A549 (cell line): ENCODE measurements around the gene TCEANC2. TPM values are rescaled to one million over a fixed set of nuclear protein-coding genes. Genes with fewer than 3 reads are reported as not detected.

Experiments
- ATAC-seq, 2 experiments: fragments of 200-7000 bp in 1 of 2; fragments of >200 bp in 1 of 2; cut with Nextera tagmentation in 1 of 2; cut with Tn5 transposase in 1 of 2; 3 replicates each; pipeline versions ENCODE4 v1.8.0 to v1.9.1; 2018 to 2020; ENCODE audit warnings: mild to moderate bottlenecking in 1 of 2, moderate library complexity in 1 of 2
- CTCF ChIA-PET: fragments of 300-600 bp; sonication (Branson Sonifier 250); formaldehyde crosslinking; extraction: SDS; loops from one replicate; lab custom pipeline; 2021; ENCODE audit warnings: antibody characterized with exemption, inconsistent platforms; lab: Yijun Ruan, JAX
- POLR2A ChIA-PET: fragments of 350-600 bp; formaldehyde crosslinking; extraction: SDS; loops from one replicate; lab custom pipeline; 2021; ENCODE audit warnings: antibody characterized with exemption, inconsistent platforms; lab: Yijun Ruan, JAX
- DNase-seq, 2 experiments: peaks; one replicate each; pipeline versions ENCODE4 v3.0.0 to v3.0.0-alpha.2; 2011 to 2016; ENCODE audit warnings: low read depth in 1 of 2, low spot score in 1 of 2
- FAIRE-seq: peaks from 2 replicates; lab custom pipeline; 2011; peaks lifted over from hg19 to GRCh38; lab: Jason Lieb, UNC
- H3K27ac ChIP-seq, 2 experiments: fragments of >200 bp; sonication (Bioruptor Twin); formaldehyde crosslinking; 3 replicates each; pipeline ENCODE4 v1.5.1; 2016 to 2017
- H3K4me1 ChIP-seq: fragments of >200 bp; sonication (Bioruptor Twin); formaldehyde crosslinking; 3 replicates; pipeline ENCODE4 v1.6.1; 2016
- H3K4me2 ChIP-seq: fragments of >200 bp; sonication (Bioruptor Twin); formaldehyde crosslinking; 3 replicates; pipeline ENCODE4 v1.6.1; 2016
- H3K4me3 ChIP-seq: fragments of >200 bp; sonication (Bioruptor Twin); formaldehyde crosslinking; 3 replicates; pipeline ENCODE4 v1.5.1; 2016
- H3K9me3 ChIP-seq: fragments of >200 bp; sonication (Bioruptor Twin); formaldehyde crosslinking; 3 replicates; pipeline ENCODE4 v1.6.1; 2016
- BCL3 ChIP-seq: fragments of >200 bp; sonication (Bioruptor Twin); formaldehyde crosslinking; IDR thresholded peaks from 3 replicates; pipeline ENCODE4 v1.6.1; 2016
- BHLHE40 ChIP-seq: IDR thresholded peaks from 2 replicates; pipeline ENCODE4 v1.6.1; 2012; ENCODE audit warnings: low read depth, low read length, inconsistent platforms
- CBX8 ChIP-seq: fragments of 200-600 bp; sonication (generic); IDR thresholded peaks from 2 replicates; pipeline ENCODE4 v1.6.1; 2016
- CHD2 ChIP-seq: fragments of 150-350 bp; IDR thresholded peaks from 2 replicates; pipeline ENCODE4 v1.6.1; 2014; ENCODE audit warnings: low read length; ENCODE audit not compliant: partially characterized antibody
- EP300 ChIP-seq, 2 experiments: fragments of >200 bp; sonication (Bioruptor Twin); formaldehyde crosslinking; IDR thresholded peaks; 2 replicates in 1 of 2; 3 replicates in 1 of 2; pipeline ENCODE4 v1.6.1; 2016 to 2017
- HMGXB4 ChIP-seq: fragments of 250-450 bp; sonication (Bioruptor Pico); IDR thresholded peaks from 2 replicates; pipeline ENCODE4 v1.5.0; 2021; ENCODE audit warnings: mild to moderate bottlenecking, moderate library complexity, borderline replicate concordance
- HOXA7 ChIP-seq: fragments of 250-450 bp; sonication (Bioruptor Pico); IDR thresholded peaks from 2 replicates; pipeline ENCODE4 v1.5.0; 2020; ENCODE audit warnings: mild to moderate bottlenecking, moderate library complexity
- JUN ChIP-seq, 2 experiments: fragments of >200 bp; sonication (Bioruptor Twin); formaldehyde crosslinking; IDR thresholded peaks; 2 replicates in 1 of 2; 3 replicates in 1 of 2; pipeline ENCODE4 v1.6.1; 2016 to 2017
- KDM1A ChIP-seq: fragments of 200-600 bp; sonication (generic); IDR thresholded peaks from 2 replicates; pipeline ENCODE4 v1.6.1; 2016; ENCODE audit warnings: low read depth, mild to moderate bottlenecking
- KDM5A ChIP-seq: fragments of 200-600 bp; sonication (generic); IDR thresholded peaks from 2 replicates; pipeline ENCODE4 v1.6.1; 2016; ENCODE audit warnings: antibody characterized with exemption, mild to moderate bottlenecking
- MAZ ChIP-seq: fragments of 150-350 bp; IDR thresholded peaks from 2 replicates; pipeline ENCODE4 v1.6.1; 2014; ENCODE audit warnings: antibody characterized with exemption, low read depth, low read length, borderline replicate concordance
- NFE2L2 ChIP-seq: fragments of 150-350 bp; conservative IDR thresholded peaks from 2 replicates; pipeline ENCODE4 v1.6.1; 2014; ENCODE audit warnings: low read length
- PHF8 ChIP-seq: fragments of 200-600 bp; sonication (generic); IDR thresholded peaks from 2 replicates; pipeline ENCODE4 v1.6.1; 2016; ENCODE audit warnings: low read depth, mild to moderate bottlenecking, antibody characterized with exemption, moderate library complexity, borderline replicate concordance
- RAD21 ChIP-seq, 2 experiments: fragments of >200 bp in 1 of 2; sonication (Bioruptor Twin) in 1 of 2; formaldehyde crosslinking in 1 of 2; IDR thresholded peaks in 1 of 2; conservative IDR thresholded peaks in 1 of 2; 2 replicates in 1 of 2; 3 replicates in 1 of 2; pipeline ENCODE4 v1.6.1; 2012 to 2018; ENCODE audit warnings: inconsistent platforms in 1 of 2
- REST ChIP-seq: fragments of 200-600 bp; sonication (generic); IDR thresholded peaks from 2 replicates; pipeline ENCODE4 v1.6.1; 2016; ENCODE audit warnings: antibody characterized with exemption, mild to moderate bottlenecking, moderate library complexity
- RNF2 ChIP-seq: fragments of 200-600 bp; sonication (generic); IDR thresholded peaks from 2 replicates; pipeline ENCODE4 v1.6.1; 2016; ENCODE audit warnings: low read depth, mild to moderate bottlenecking, antibody characterized with exemption, moderate library complexity, borderline replicate concordance
- SMC3 ChIP-seq: fragments of >200 bp; sonication (Bioruptor Twin); formaldehyde crosslinking; IDR thresholded peaks from 3 replicates; pipeline ENCODE4 v1.6.1; 2018; ENCODE audit warnings: inconsistent platforms
- ZC3H11A ChIP-seq: fragments of 450-650 bp; IDR thresholded peaks from 2 replicates; pipeline ENCODE4 v1.6.1; 2014; ENCODE audit warnings: antibody characterized with exemption, mild to moderate bottlenecking
- WGBS: methylation state at CpG from one replicate; pipeline ENCODE4 v1.1.6; 2017; ENCODE audit errors: missing lambda C conversion rate; 5-methylcytosine and 5-hydroxymethylcytosine counted together
- polyA plus RNA-seq, 4 experiments: library from polyadenylated mRNA; depleted of rRNA in 3 of 4; stranded (reverse); fragments of >200 nt; fragmentation: RNase III in 1 of 4; extraction: RNeasy Plus Mini Kit Qiagen cat#74134 plus additional on column Dnase treatment in 1 of 4; gene quantifications; 2 replicates in 3 of 4; 3 replicates in 1 of 4; pipeline ENCODE4 v1.2.3, GENCODE V29; 2011 to 2017

The TCEANC2 gene
- polyA plus RNA-seq, 2 of the 4 experiments (the other 2 are of a cell fraction), result 1.9 to 3.4 TPM

GRCh38 chr1:54124906-54125305 is 71.5 kb downstream of the TCEANC2 start:
- no peak for FAIRE-seq
- Histone ChIP-seq H3K4me3 (no peak overlapping the region), H3K4me2 (no peak overlapping the region), H3K9me3 (no peaks in the 10 kb centered on the region)
- CTCF ChIA-PET, result interaction anchor here (1.2 to 4.1 kb wide), 5 partner anchors 10 to 364 kb away, joined by 3 to 36 read pairs (median 3); no protein-coding TSS in a partner anchor
- ATAC-seq, result no peak
- no peak for TF ChIP-seq BHLHE40
- TF ChIP-seq KDM5A, result no peak
- TF ChIP-seq PHF8, result no peak
- TF ChIP-seq HOXA7 (CRISPR knock-in tag), result no peak
- TF ChIP-seq MAZ, result no peak
- no peak for TF ChIP-seq KDM1A
- TF ChIP-seq CBX8, result no peak
- TF ChIP-seq JUN (IDR thresholded peaks at IDR 0.05), result no peak
- TF ChIP-seq REST, result no peak
- TF ChIP-seq ZC3H11A, result no peak
- no peak for TF ChIP-seq CHD2
- TF ChIP-seq HMGXB4 (CRISPR knock-in tag), result no peak
- TF ChIP-seq NFE2L2, result no peak
- TF ChIP-seq RNF2, result no peak
- no peak for TF ChIP-seq EP300 (IDR thresholded peaks at IDR 0.05)
- TF ChIP-seq BCL3, result no peak
- TF ChIP-seq, all 56 proteins: peak for 0
- Histone ChIP-seq H3K27ac (no peak overlapping the region), H3K4me1 (peaks cover 7% of the 10 kb centered on the region; the same call in 2 of the 3 replicates)
- 81% methylated on average over 7 of the region's 7 CpGs for WGBS
- POLR2A ChIA-PET, result no interaction called here
- DNase-seq, result no peak

GRCh38 chr1:54125386-54126070 is 72.1 kb downstream of the TCEANC2 start:
- H3K4me2 ChIP-seq, result no peak overlapping the region
- peaks cover 7% of the 10 kb centered on the region; the same call in 2 of the 3 replicates for H3K4me1 ChIP-seq
- ChIA-PET POLR2A (no interaction called here), CTCF (interaction anchor here (1.2 to 1.6 kb wide), 3 partner anchors 9 to 56 kb away, joined by 3 read pairs; no protein-coding TSS in a partner anchor)
- ATAC-seq (peak in 1 of 2 experiments; percentile 23; a peak in 2 of 6 replicates), DNase-seq (peak in 1 of 2 experiments; percentile 29), FAIRE-seq (no peak)
- WGBS, result 90% methylated on average over 5 of the region's 8 CpGs
- H3K9me3 ChIP-seq, result no peaks in the 10 kb centered on the region
- TF ChIP-seq JUN (IDR thresholded peaks at IDR 0.05) (no peak), RAD21 (conservative IDR thresholded peaks at IDR 0.05 in 1 of 2, IDR thresholded peaks at IDR 0.05 in 1 of 2) (peak in 1 of 2 experiments; percentile 38; a peak in 1 of 5 replicates), SMC3 (0 out of 3 replicates have a peak, but pooled peaks have one; percentile 11)
- H3K4me3 ChIP-seq, result no peak overlapping the region
- no peak overlapping the region for H3K27ac ChIP-seq
